KOPT-K1 (cell line): ENCODE results near the gene PWWP2A.
"Not testable (repeated sequence)": the region's sequence is repeated elsewhere in the genome, so short reads cannot be mapped to it uniquely, and the experiment has no call there.

Experiments used
- H3K27ac ChIP-seq: fragments of 200-600 bp; sonication (generic); 2 replicates; pipeline ENCODE4 v1.5.1; 2016; ENCODE audit warnings: antibody characterized with exemption, mild to moderate bottlenecking, low read depth, low read length; ENCODE audit not compliant: poor library complexity, severe bottlenecking
- H3K36me3 ChIP-seq: fragments of 200-600 bp; sonication (generic); 2 replicates; pipeline ENCODE4 v1.5.1; 2017; ENCODE audit warnings: antibody characterized with exemption, mild to moderate bottlenecking, low read length, moderate library complexity; ENCODE audit not compliant: insufficient read depth
- H3K9me3 ChIP-seq: fragments of 200-600 bp; sonication (generic); 2 replicates; pipeline ENCODE4 v1.5.1; 2017; ENCODE audit warnings: antibody characterized with exemption, low read length, mild to moderate bottlenecking; ENCODE audit not compliant: insufficient read depth, poor library complexity, severe bottlenecking

PWWP2A gene

DNA sequence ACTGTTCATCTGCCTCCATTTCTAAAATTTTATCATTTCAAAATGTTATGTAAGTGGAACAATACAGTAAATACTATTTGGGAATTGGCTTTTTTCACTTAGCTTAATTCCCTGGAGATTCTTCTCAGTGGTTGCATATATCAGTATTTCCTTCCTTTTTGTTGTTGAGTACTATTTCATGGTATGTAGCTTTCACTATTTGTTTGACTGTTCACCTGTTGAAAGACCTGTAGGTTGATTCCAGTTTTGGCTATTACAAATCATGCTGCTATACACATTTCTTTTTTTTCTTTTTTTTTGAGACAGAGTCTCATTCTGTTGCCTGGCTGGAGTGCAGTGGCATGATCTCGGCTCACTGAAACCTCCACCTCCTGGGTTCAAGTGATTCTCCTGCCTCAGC lies 33.0 kb upstream of the PWWP2A start:
- Histone ChIP-seq H3K27ac (no peak overlapping the region), H3K36me3 (no peaks in the 10 kb centered on the region), H3K9me3 (no peaks in the 10 kb centered on the region)

DNA sequence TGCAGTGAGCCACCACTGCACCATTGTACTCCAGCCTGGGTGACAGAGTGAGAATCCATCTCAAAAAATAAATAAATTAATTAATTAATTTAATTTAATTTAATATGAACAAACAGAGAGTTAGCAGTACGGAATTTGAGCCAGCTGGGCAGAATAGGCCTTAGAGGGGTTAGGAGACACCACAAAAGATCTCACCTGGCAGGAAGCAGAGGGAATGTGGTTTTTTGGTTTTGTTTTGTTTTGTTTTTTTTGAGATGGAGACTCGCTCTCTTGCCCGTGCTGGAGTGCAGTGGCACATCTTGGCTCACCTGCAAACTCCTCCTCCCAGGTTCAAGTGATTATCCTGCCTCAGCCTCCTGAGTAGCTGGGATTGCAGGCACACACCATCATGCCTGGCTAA lies 31.8 kb upstream of the PWWP2A start:
- no peaks in the 10 kb centered on the region for H3K36me3 ChIP-seq
- H3K27ac ChIP-seq: no peak overlapping the region
- H3K9me3 ChIP-seq: no peaks in the 10 kb centered on the region

DNA sequence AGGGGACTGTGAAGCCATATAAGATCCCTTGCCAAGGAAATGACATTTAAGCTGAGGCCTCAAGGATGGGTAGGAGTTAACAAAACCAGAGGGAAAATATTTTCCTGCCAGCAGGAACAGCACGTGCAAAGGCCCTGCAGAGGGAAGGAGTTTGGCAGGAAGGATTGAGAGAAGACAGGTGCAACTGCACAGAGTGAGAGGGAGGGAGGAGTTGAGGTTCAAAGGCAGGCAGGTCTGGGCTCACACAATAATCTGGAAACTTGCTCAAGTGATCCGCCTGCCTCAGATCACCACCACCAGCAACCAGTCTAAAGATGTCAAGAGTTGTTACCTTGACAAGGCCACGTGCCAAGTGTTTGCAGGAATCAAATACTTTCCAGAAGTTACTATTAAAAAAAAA lies 31.1 kb upstream of the PWWP2A start:
- Histone ChIP-seq H3K9me3 (no peaks in the 10 kb centered on the region), H3K27ac (no peak overlapping the region), H3K36me3 (no peaks in the 10 kb centered on the region)

DNA sequence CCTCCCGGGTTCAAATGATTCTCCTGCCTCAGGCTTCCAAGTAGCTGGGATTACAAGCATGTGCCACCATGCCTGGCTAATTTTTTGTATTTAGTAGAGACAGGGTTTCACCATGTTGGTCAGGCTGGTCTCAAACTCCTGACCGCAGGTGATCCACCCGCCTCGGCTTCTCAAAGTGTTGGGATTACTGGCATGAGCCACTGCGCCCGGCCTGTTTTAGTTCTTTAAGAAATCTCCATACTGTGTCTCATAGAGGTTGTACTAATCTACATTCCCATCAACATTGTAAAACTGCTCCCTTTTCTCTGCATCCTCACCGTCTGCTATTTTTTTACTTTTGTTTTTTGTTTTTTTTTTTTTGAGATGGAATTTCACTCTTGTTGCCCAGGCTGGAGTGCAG lies 25.2 kb upstream of the PWWP2A start:
- H3K27ac ChIP-seq, H3K36me3 ChIP-seq, H3K9me3 ChIP-seq: not testable (repeated sequence)

DNA sequence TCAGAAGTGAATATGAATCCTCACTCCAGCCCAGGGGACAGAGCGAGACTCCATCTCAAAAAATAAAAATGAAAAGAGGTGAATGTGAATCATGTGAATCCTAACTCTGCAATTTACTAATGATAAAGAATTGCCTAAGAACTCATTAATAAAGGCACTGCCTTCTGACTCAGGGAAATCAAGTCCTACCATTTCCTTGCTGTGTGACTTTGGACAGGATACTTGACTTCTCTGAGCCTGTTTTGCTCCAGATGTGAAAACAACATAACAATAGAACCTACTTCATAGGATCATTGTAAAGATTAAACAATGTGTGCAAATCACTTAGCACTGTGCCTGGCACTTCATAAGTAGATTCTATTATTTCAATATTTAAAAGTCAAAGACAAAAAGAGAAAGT lies 15.1 kb upstream of the PWWP2A start:
- no peak overlapping the region for H3K27ac ChIP-seq

DNA sequence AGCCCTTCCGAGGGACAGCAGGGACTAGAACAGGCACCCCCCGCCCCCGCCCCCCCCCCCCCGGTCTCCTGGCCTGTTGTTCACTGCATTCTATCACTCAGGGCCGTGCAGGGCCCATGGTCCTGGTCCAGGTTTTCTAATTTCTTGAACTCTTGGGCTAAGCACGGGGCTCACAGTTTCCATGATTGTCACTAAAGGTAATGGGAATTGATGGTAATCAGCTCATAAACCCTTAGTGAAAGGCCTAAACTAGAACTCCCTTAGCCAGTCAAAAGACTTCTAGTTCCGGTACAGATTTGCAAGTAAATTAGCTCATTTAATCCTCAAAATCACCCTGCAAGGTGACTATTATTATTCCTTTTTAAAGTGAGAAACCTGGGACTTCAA lies 14.7 kb upstream of the PWWP2A start:
- no peaks in the 10 kb centered on the region for H3K9me3 ChIP-seq
- H3K36me3 ChIP-seq: no peaks in the 10 kb centered on the region
- no peak overlapping the region for H3K27ac ChIP-seq

More for the DNA sequence above, 15.1 kb upstream of the PWWP2A start:
- H3K9me3 ChIP-seq: no peaks in the 10 kb centered on the region
- H3K36me3 ChIP-seq: no peaks in the 10 kb centered on the region

DNA sequence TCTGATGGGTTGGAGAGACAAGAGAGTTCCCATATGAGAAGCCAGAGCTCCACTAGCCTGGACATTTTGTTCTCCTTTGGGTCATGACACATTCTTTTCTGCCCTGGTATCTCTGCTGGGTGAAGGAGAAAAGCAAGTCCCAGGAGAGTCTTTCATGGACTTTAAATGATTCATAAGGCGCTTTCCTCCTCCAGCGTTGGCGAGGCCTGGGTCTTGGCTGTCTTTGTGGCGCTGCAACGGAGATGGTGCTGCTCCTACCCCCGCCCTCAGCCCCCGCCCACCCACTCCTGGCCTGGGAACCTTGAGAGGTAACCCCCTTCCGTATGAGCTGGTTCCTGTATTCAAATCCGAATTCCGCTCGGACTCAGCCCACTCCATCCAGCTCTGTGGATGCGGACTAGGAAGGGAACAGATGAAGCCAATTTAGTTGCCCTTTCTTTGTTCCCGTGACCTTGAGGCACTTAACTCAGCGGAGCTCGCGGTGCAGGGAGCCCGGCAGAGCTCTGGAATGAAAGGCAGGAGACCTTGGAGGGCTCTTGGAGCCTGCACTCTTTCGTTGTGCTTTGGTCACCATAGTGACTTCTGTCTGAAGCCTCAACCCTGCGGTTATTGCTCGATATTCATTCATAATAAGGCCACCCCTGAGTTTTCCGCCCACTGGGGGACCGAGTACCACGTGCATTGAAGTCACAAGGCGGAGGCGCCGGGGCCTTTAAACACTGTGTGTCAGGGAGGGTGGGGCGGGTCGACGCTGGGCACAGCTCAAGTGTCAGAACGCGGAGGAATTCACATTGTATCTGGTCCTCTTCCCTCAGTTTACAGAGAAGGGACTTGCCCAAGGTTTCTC lies 14.0 kb upstream of the PWWP2A start:
- Histone ChIP-seq H3K9me3 (no peaks in the 10 kb centered on the region), H3K27ac (no peak overlapping the region), H3K36me3 (no peaks in the 10 kb centered on the region)

DNA sequence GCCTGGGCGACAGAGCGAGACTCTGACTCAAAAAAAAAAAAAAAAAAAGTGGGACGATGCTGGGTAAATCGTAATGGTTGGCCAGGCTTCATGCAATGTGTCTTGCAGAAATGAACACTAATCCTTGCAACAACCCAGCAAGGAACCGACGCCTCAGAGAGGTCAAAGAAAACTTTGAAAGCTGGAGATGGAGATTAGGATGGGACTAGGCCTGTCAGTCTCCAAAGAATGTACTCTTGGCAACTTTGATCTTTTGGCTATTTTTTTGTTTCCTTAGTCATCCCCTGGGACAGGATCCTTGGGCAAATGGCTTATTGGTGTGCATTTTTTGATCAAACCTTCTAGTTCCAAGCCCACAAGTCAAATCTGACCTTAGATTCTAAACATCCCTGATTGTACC lies 10.6 kb upstream of the PWWP2A start:
- Histone ChIP-seq H3K36me3 (no peaks in the 10 kb centered on the region), H3K9me3 (peaks cover 4% of the 10 kb centered on the region), H3K27ac (no peak overlapping the region)

DNA sequence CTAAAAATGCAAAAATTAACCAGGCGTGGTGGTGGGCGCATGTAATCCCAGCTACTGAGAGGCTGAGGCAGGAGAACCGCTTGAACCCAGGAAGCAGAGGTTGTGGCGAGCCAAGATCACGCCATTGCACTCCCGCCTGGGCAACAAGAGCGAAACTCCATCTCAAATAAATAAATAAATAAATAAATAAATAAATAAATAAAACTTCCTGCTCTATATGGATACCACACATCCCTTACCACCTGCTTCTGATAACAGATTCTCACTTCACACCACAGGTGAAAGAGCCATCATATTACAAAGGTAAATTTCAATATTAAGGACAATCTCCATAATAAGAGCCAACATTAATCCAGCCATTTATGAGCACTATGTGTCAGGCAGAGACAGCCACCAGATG lies 9.4 kb upstream of the PWWP2A start:
- no peaks in the 10 kb centered on the region for H3K36me3 ChIP-seq
- peaks cover 4% of the 10 kb centered on the region for H3K9me3 ChIP-seq
- H3K27ac ChIP-seq: no peak overlapping the region

DNA sequence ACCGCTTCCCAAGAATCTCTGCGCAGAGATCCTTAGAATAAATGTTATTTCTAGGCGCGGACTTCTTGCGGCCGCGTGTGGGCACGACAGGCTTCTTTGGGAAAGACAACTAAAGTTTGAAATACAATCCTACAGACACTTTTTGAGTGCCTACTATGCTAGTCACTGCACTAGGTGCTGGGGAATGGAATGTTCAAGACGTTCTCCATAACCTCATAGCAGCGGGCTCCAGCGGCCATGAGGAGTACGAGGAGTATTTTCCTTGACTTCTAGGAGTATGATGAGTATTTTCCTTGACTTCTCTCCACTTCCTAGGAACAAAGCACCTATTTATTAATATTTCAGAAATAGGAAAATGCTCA lies 636 bp upstream of the PWWP2A start:
- peaks cover 25% of the 10 kb centered on the region for H3K36me3 ChIP-seq
- H3K9me3 ChIP-seq: no peaks in the 10 kb centered on the region
- no peak overlapping the region for H3K27ac ChIP-seq

DNA sequence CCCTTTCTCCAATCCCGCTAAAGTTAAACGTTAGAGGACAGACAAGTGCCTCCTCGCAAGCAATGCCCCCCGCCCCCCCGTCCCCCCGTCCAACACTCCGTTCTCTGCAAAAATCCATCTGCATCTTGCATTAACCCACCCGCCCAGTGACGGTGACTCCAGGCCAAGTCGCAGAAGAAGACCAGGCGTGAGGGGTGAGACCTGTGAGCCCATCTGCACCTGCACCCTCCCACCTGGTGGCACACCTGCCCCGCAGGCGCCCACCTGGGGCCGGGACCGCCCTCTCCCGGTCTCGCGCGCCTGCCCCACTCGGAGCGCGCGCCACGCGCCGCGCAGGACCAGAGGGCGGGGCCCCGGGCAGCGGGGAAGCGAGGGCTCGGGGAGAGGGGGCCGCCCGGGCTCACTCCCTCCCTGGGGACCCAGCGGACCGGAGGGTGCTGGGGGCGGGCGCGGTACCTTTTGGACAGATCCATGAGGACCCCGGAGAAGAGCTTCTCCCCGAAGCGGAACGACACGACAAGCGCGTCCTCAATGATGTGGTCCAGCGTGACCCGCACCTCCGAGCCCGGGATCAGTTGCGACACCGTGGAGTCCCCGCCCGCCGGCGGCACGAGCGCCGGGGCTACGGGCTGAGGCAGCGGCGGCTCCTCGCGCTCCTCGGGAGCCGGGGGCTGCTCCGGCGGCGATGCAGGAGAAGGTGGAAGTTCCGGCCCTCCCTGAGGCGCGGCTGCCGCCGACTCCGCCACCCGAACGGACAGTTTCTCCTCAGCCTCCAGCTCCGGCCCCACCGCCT lies 705 bp downstream of the PWWP2A start:
- no peaks in the 10 kb centered on the region for H3K9me3 ChIP-seq
- peaks cover 38% of the 10 kb centered on the region for H3K36me3 ChIP-seq
- H3K27ac ChIP-seq: peak overlapping the region; percentile 86

DNA sequence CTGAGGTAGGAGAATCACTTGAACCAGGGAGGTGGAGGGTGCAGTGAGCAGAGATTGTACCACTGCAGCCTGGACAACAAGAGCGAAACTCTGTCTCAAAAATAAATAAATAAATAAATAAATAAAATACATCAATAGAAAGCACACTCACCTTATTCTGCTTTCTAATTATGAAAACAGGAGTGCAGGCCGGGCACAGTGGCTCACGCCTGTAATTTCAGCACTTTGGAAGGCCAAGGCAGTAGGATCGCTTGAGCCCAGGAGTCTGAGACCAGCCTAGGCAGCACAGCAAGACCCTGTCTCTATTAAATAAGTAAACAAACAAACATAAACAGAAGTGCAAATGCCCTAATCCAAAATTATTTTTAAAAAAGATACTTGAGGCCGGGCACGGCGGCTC lies 2.3 kb downstream of the PWWP2A start:
- Histone ChIP-seq H3K36me3 (peaks cover 54% of the 10 kb centered on the region), H3K9me3 (peaks cover 6% of the 10 kb centered on the region), H3K27ac (no peak overlapping the region)

DNA sequence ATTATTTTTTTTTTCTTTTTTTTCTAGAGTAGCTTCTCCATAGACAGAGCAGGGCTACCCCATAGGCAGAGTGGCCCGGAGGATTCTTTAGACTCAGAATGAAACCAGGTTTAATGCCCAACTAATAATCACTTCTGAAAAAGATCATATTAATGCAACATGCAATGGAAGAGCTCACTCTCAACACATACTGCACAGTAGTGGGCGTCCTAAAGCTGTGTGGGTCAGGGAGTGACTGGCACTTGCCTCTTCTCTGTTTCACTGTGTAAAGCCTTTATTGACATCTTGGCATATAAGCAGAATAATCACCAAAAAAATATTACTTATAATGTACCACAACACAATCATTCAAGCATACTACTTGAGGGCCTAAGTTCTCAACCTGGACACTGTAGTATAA lies 11.1 kb downstream of the PWWP2A start:
- H3K36me3 ChIP-seq: peaks cover 60% of the 10 kb centered on the region

DNA sequence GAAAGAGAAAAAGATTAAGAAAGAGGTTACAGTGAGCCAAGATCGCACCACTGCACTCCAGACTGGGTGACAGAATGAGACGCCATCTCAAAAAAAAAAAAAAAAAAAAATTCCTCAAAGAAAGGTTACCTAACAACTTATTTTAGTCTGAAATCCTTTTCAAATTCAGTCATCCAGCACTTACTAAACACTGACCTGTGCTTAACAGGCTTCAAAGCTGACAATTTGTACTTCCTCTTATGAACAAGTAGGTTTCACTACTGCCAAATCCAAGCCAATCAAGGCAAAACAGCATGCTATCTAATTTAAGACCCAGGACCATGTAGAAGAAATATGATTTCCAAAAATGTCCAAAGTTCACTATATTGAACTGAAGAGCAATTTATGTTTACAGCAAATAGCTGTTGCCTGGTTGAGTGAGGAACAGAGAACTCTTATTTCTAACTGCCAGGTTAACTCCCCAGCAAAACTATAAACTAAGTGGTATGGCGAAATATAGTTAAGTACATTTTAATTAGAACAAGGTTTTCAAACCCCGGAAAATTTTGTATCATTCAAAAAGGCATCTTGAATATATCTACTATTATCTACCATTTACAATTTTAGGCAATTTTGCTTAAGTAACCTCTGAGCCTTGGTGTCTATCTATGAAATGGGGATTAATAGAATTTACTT lies 13.4 kb downstream of the PWWP2A start:
- Histone ChIP-seq H3K27ac (no peak overlapping the region), H3K36me3 (peaks cover 43% of the 10 kb centered on the region), H3K9me3 (no peaks in the 10 kb centered on the region)

More for the DNA sequence above, 11.1 kb downstream of the PWWP2A start:
- Histone ChIP-seq H3K9me3 (peaks cover 10% of the 10 kb centered on the region), H3K27ac (no peak overlapping the region)

DNA sequence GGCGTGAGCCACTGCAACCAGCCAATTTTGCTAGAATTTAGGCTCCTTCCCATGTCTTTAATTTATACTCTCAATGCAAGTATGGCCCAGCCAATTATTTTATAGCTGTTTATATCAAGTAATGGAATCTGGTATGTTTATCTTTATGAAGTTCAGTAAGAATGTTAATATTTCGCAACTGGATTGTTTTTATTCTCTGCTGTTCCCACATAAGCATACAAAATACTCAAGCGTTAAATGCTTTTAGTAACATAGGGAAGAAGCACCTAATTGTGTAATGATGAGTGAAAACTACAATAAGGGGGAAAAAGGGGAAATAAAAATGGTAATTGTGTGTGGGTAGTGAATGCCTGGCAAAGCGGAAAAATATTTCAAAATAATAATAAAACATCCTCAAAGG lies 21.3 kb downstream of the PWWP2A start:
- peaks cover 53% of the 10 kb centered on the region for H3K36me3 ChIP-seq
- no peaks in the 10 kb centered on the region for H3K9me3 ChIP-seq
- no peak overlapping the region for H3K27ac ChIP-seq
